ENCODE data around the gene CUBN. TPM values are rescaled to one million over a fixed set of nuclear protein-coding genes. Genes with fewer than 3 reads are reported as not detected.

Gene CUBN
- total and polyA plus RNA-seq, 12 donors: 0.41 to 9.3 (median 1.3) TPM

- Histone ChIP-seq H3K4me1 (replicated peaks in 1 of 2) (no peaks in the 10 kb centered on the region), H3K4me3 (no peak overlapping the region), H3K27me3 (no peaks in the 10 kb centered on the region), H3K27ac (no peak overlapping the region), H3K36me3 (replicated peaks in 1 of 2) (no peaks in the 10 kb centered on the region), H3K9me3 (replicated peaks in 1 of 3) (peaks cover 0 to 8% (median 0%) of the 10 kb centered on the region in 3 donors)
- intact Hi-C loops (cut with DNase I): no loop called here
- TF ChIP-seq CTCF (IDR thresholded peaks at IDR 0.05): no peak
- no peak for TF ChIP-seq POLR2A (IDR thresholded peaks at IDR 0.05)
- DNase-seq: no peak
Observed at GRCh38 chr10:17094844-17095243, 34.8 kb downstream of the CUBN start.

- H3K4me3 ChIP-seq: no peak overlapping the region
- no peaks in the 10 kb centered on the region for H3K4me1 ChIP-seq (replicated peaks in 1 of 2)
- peaks cover 0 to 4% (median 0%) of the 10 kb centered on the region in 3 donors for H3K9me3 ChIP-seq (replicated peaks in 1 of 3)
- H3K27me3 ChIP-seq: no peaks in the 10 kb centered on the region
- WGBS, 4 donors: 57 to 80% (median 65%) methylated on average over 5 of the region's 5 CpGs
- no peaks in the 10 kb centered on the region for H3K36me3 ChIP-seq (replicated peaks in 1 of 2)
- no peak for TF ChIP-seq CTCF (IDR thresholded peaks at IDR 0.05)
- no peak for TF ChIP-seq POLR2A (IDR thresholded peaks at IDR 0.05)
- DNase-seq: no peak
- intact Hi-C loops (cut with DNase I): no loop called here
- H3K27ac ChIP-seq: no peak overlapping the region
Observed at GRCh38 chr10:17092986-17093803, 36.4 kb downstream of the CUBN start.

- H3K36me3 ChIP-seq (replicated peaks in 1 of 2): no peaks in the 10 kb centered on the region
- no peak overlapping the region for H3K4me3 ChIP-seq
- 87 to 95% (median 91%) methylated on average over 4 of the region's 4 CpGs for WGBS, 4 donors
- peaks cover 0 to 4% (median 0%) of the 10 kb centered on the region in 3 donors for H3K9me3 ChIP-seq (replicated peaks in 1 of 3)
- no peak overlapping the region for H3K27ac ChIP-seq
- TF ChIP-seq POLR2A (IDR thresholded peaks at IDR 0.05) (no peak), CTCF (IDR thresholded peaks at IDR 0.05) (no peak)
- no peaks in the 10 kb centered on the region for H3K27me3 ChIP-seq
- intact Hi-C loops (cut with DNase I): no loop called here
- no peak for DNase-seq
- no peaks in the 10 kb centered on the region for H3K4me1 ChIP-seq (replicated peaks in 1 of 2)
Observed at GRCh38 chr10:17092216-17092944, 37.2 kb downstream of the CUBN start.

- no peak for DNase-seq
- no peaks in the 10 kb centered on the region for H3K27me3 ChIP-seq
- no peak overlapping the region for H3K4me3 ChIP-seq
- TF ChIP-seq POLR2A (IDR thresholded peaks at IDR 0.05) (no peak), CTCF (IDR thresholded peaks at IDR 0.05) (no peak)
- no peaks in the 10 kb centered on the region for H3K36me3 ChIP-seq (replicated peaks in 1 of 2)
- no peaks in the 10 kb centered on the region for H3K9me3 ChIP-seq (replicated peaks in 1 of 3)
- 88 to 92% (median 89%) methylated on average over 5 of the region's 5 CpGs for WGBS, 4 donors
- H3K4me1 ChIP-seq (replicated peaks in 1 of 2): no peaks in the 10 kb centered on the region
- H3K27ac ChIP-seq: no peak overlapping the region
- intact Hi-C loops (cut with DNase I): no loop called here
Observed at GRCh38 chr10:17088118-17088806, 41.3 kb downstream of the CUBN start.
